ENCODE data around the gene IRAK1.

Gene IRAK1

GRCh38 chrX:154019633-154020528 lies at the start of gene IRAK1:
TSS of gene IRAK1 (minus strand) at chrX:154019902. CDS start at chrX:154019812, 90 bp downstream.
- peak in 2 of 3 experiments; percentile 6 to 32 for DNase-seq (ENCODE audit: low read depth in 2 of 3, low spot score in 2 of 3)

GRCh38 chrX:154068560-154068959 lies 48.9 kb upstream of the IRAK1 start:
- DNase-seq (ENCODE audit: low read depth in 2 of 3, low spot score in 2 of 3): no peak

- no peak for DNase-seq (ENCODE audit: low read depth in 2 of 3, low spot score in 2 of 3)
These were observed 45.1 kb upstream of the IRAK1 start for GRCh38 chrX:154064637-154065435.

GRCh38 chrX:154063234-154063633 lies 43.5 kb upstream of the IRAK1 start:
- DNase-seq (ENCODE audit: low read depth in 2 of 3, low spot score in 2 of 3): no peak

- no peak for DNase-seq (ENCODE audit: low read depth in 2 of 3, low spot score in 2 of 3)
These were observed 42.1 kb upstream of the IRAK1 start for GRCh38 chrX:154061801-154062200.

- no peak for DNase-seq (ENCODE audit: low read depth in 2 of 3, low spot score in 2 of 3)
These were observed 40.1 kb upstream of the IRAK1 start for GRCh38 chrX:154059729-154060245.

GRCh38 chrX:154059231-154059630 lies 39.5 kb upstream of the IRAK1 start:
- DNase-seq (ENCODE audit: low read depth in 2 of 3, low spot score in 2 of 3): no peak

- DNase-seq (ENCODE audit: low read depth in 2 of 3, low spot score in 2 of 3): no peak
These were observed 38.7 kb upstream of the IRAK1 start for GRCh38 chrX:154058214-154058997.

- DNase-seq (ENCODE audit: low read depth in 2 of 3, low spot score in 2 of 3): no peak
These were observed 38.1 kb upstream of the IRAK1 start for GRCh38 chrX:154057791-154058190.

GRCh38 chrX:154056770-154057241 lies 37.1 kb upstream of the IRAK1 start:
- DNase-seq (ENCODE audit: low read depth in 2 of 3, low spot score in 2 of 3): no peak

GRCh38 chrX:154051201-154051810 lies 31.6 kb upstream of the IRAK1 start:
- DNase-seq (ENCODE audit: low read depth in 2 of 3, low spot score in 2 of 3): peak; percentile 15 to 31 (median 20)

GRCh38 chrX:154050113-154050495 lies 30.4 kb upstream of the IRAK1 start:
- DNase-seq (ENCODE audit: low read depth in 2 of 3, low spot score in 2 of 3): no peak

- no peak for DNase-seq (ENCODE audit: low read depth in 2 of 3, low spot score in 2 of 3)
These were observed 29.8 kb upstream of the IRAK1 start for GRCh38 chrX:154049209-154050112.

- DNase-seq (ENCODE audit: low read depth in 2 of 3, low spot score in 2 of 3): no peak
These were observed 28.7 kb upstream of the IRAK1 start for GRCh38 chrX:154048398-154048797.

- DNase-seq (ENCODE audit: low read depth in 2 of 3, low spot score in 2 of 3): no peak
These were observed 27.4 kb upstream of the IRAK1 start for GRCh38 chrX:154046940-154047610.

- DNase-seq (ENCODE audit: low read depth in 2 of 3, low spot score in 2 of 3): no peak
These were observed 26.5 kb upstream of the IRAK1 start for GRCh38 chrX:154046031-154046781.

- no peak for DNase-seq (ENCODE audit: low read depth in 2 of 3, low spot score in 2 of 3)
These were observed 24.4 kb upstream of the IRAK1 start for GRCh38 chrX:154044091-154044490.

Measured in activated CD8-positive, alpha-beta memory T cell treated with anti-CD3 and anti-CD28 coated beads for 48 hours (primary cell).